ENCODE data around the gene ANKRD13A. TPM values are rescaled to one million over a fixed set of nuclear protein-coding genes. Genes with fewer than 3 reads are reported as not detected.
A peak's percentile ranks its signal among the peaks of the same experiment; 100 is the strongest.
"Not testable (repeated sequence)": the region's sequence is repeated elsewhere in the genome, so short reads cannot be mapped to it uniquely, and the experiment has no call there.

The ANKRD13A gene
- total and polyA plus RNA-seq, 7 experiments from 2014 or later, result 33.4 to 82.8 (median 65.6) TPM

GRCh38 chr12:110006115-110006514, 6.9 kb downstream of the ANKRD13A start:
- Mint-ChIP-seq H3K27me3 (no peaks in the 10 kb centered on the region), H3K4me1 (peaks cover 30 to 85% (median 68%) of the 10 kb centered on the region in 7 donors), H3K9me3 (peaks cover 0 to 7% (median 0%) of the 10 kb centered on the region in 11 donors), H3K27ac (peak overlapping the region in 3 of 9 donors; percentile 20 to 62 (median 43)), H3K36me3 (peaks cover 0 to 34% (median 3%) of the 10 kb centered on the region in 5 donors), H3K4me3 (peak overlapping the region in 1 of 10 donors; percentile 34)
- peaks cover 11 to 13% of the 10 kb centered on the region in 2 donors for H3K4me1 ChIP-seq (ENCODE audit: control insufficient read depth in 2 of 2, insufficient read depth in 2 of 2, low read length in 2 of 2)
- no peak overlapping the region for H3K4me3 ChIP-seq (ENCODE audit: low read length)
- intact Hi-C loops (cut with micrococcal nuclease), result no loop called here
- no peaks in the 10 kb centered on the region for H3K27me3 ChIP-seq (ENCODE audit: control insufficient read depth in 2 of 2, insufficient read depth in 2 of 2, low read length in 2 of 2)
- ATAC-seq (no peak), DNase-seq (no peak)
- H3K36me3 ChIP-seq (ENCODE audit: control insufficient read depth in 2 of 3, insufficient read depth in 3 of 3, low read length in 3 of 3), result no peaks in the 10 kb centered on the region
- CTCF ChIA-PET, result no interaction called here
- no peak overlapping the region for H3K27ac ChIP-seq (ENCODE audit: low read depth, low read length)
- POLR2A ChIA-PET, result no interaction called here
- H3K9me3 ChIP-seq (ENCODE audit: control insufficient read depth in 2 of 3, low read length in 3 of 3), result no peaks in the 10 kb centered on the region

DNA sequence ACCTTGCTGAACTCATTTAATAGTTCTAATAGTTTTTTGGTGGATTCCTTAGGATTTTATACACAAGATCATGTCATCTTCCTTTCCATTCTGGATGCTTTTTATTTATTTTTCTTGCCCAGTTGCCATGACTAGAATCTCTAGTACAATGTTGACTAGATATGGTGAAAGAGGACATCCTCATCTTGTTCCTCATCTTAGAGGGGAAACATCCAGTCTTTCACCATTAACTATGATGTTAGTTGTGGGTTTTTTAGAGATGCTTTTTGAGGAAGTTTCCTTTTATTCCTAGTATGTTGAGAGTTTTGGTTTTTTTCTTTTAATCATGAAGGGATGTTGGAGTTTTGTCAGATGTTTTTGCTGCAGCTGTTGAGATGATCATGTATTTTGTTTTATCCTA, 8.7 kb downstream of the ANKRD13A start:
- H3K27me3 Mint-ChIP-seq, result no peaks in the 10 kb centered on the region
- no peak for DNase-seq
- H3K4me1 Mint-ChIP-seq, result peaks cover 33 to 80% (median 74%) of the 10 kb centered on the region in 7 donors
- peak overlapping the region in 7 of 9 donors; percentile 0 to 76 (median 13) for H3K27ac Mint-ChIP-seq
- H3K36me3 Mint-ChIP-seq, result peaks cover 0 to 42% (median 7%) of the 10 kb centered on the region in 5 donors
- H3K4me3 ChIP-seq (ENCODE audit: low read length), result no peak overlapping the region
- H3K9me3 ChIP-seq (ENCODE audit: control insufficient read depth in 2 of 3, low read length in 3 of 3), result no peaks in the 10 kb centered on the region
- peaks cover 0 to 14% (median 0%) of the 10 kb centered on the region in 3 experiments for H3K36me3 ChIP-seq (ENCODE audit: control insufficient read depth in 2 of 3, insufficient read depth in 3 of 3, low read length in 3 of 3)
- POLR2A ChIA-PET, result no interaction called here
- no peak overlapping the region for H3K27ac ChIP-seq (ENCODE audit: low read depth, low read length)
- peaks cover 6 to 14% of the 10 kb centered on the region in 2 donors for H3K4me1 ChIP-seq (ENCODE audit: control insufficient read depth in 2 of 2, insufficient read depth in 2 of 2, low read length in 2 of 2)
- intact Hi-C loops (cut with micrococcal nuclease), result no loop called here
- CTCF ChIA-PET, result no interaction called here
- H3K4me3 Mint-ChIP-seq, result peak overlapping the region in 3 of 10 donors; percentile 7 to 34 (median 19)
- no peaks in the 10 kb centered on the region for H3K27me3 ChIP-seq (ENCODE audit: control insufficient read depth in 2 of 2, insufficient read depth in 2 of 2, low read length in 2 of 2)
- peak; percentile 47 for ATAC-seq
- H3K9me3 Mint-ChIP-seq, result peaks cover 0 to 7% (median 0%) of the 10 kb centered on the region in 11 donors

GRCh38 chr12:110008681-110009398, 9.6 kb downstream of the ANKRD13A start:
- H3K36me3 Mint-ChIP-seq, result peaks cover 0 to 37% (median 7%) of the 10 kb centered on the region in 5 donors
- H3K4me3 ChIP-seq (ENCODE audit: low read length); H3K9me3 Mint-ChIP-seq; H3K27ac ChIP-seq (ENCODE audit: low read depth, low read length); intact Hi-C loops (cut with micrococcal nuclease); ATAC-seq; POLR2A ChIA-PET; DNase-seq; H3K27me3 ChIP-seq (ENCODE audit: control insufficient read depth in 2 of 2, insufficient read depth in 2 of 2, low read length in 2 of 2); H3K4me3 Mint-ChIP-seq; H3K27me3 Mint-ChIP-seq; H3K9me3 ChIP-seq (ENCODE audit: control insufficient read depth in 2 of 3, low read length in 3 of 3); CTCF ChIA-PET: not testable (repeated sequence)
- H3K27ac Mint-ChIP-seq, result peak overlapping the region in 4 of 9 donors; percentile 47 to 86 (median 67)
- peaks cover 33 to 74% (median 64%) of the 10 kb centered on the region in 7 donors for H3K4me1 Mint-ChIP-seq
- peaks cover 0 to 22% (median 0%) of the 10 kb centered on the region in 3 experiments for H3K36me3 ChIP-seq (ENCODE audit: control insufficient read depth in 2 of 3, insufficient read depth in 3 of 3, low read length in 3 of 3)
- peaks cover 6 to 11% of the 10 kb centered on the region in 2 donors for H3K4me1 ChIP-seq (ENCODE audit: control insufficient read depth in 2 of 2, insufficient read depth in 2 of 2, low read length in 2 of 2)

DNA sequence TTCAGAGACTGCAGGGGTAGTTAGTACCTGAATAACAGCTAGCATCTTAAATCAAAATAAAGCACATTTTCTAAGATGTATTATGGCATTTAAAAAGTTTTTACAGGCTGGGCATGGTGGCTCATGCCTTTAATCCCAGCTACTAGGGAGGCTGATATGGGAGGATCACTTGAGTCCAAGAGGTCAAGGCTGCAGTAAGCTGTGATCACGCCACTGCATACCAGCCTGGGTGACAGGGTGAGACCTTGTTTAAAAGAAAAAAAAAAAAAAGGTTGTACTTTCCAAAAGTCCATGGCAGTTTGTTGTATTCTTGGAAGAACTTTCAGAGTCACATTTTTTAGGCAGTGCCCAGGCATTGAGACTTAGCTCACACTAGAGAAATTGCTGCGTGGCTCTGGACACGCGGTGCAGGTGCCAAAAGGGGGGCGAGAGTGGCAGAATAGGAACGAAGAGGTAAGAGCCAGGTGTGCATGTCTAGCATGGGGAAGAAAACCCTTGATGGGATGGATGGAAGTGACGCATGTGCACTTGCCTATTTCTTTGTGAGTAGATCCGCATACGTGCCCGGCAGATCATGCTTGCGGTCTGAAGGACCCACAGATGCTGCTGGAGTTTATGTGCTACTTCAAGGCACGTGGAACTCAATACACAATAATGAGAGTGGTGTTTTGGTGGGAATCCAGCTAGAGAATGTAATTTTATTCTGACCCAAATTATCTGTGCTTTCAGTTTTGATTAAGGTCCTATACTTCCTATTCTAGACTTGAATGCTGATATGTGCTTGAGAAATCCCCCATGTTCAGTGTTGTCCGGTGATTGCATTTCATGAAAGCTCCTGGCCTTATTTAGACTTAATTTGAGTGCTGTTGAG, 11.9 kb downstream of the ANKRD13A start:
- peak; percentile 51 for ATAC-seq
- Histone ChIP-seq H3K9me3 (ENCODE audit: control insufficient read depth in 2 of 3, low read length in 3 of 3) (no peaks in the 10 kb centered on the region), H3K4me1 (ENCODE audit: control insufficient read depth in 2 of 2, insufficient read depth in 2 of 2, low read length in 2 of 2) (peaks cover 12 to 19% of the 10 kb centered on the region in 2 donors), H3K27me3 (ENCODE audit: control insufficient read depth in 2 of 2, insufficient read depth in 2 of 2, low read length in 2 of 2) (no peaks in the 10 kb centered on the region), H3K4me3 (ENCODE audit: low read length) (no peak overlapping the region), H3K27ac (ENCODE audit: low read depth, low read length) (no peak overlapping the region), H3K36me3 (ENCODE audit: control insufficient read depth in 2 of 3, insufficient read depth in 3 of 3, low read length in 3 of 3) (peaks cover 0 to 30% (median 0%) of the 10 kb centered on the region in 3 experiments)
- ChIA-PET POLR2A (interaction anchor here (0.6 to 2.1 kb wide), 7 partner anchors 9 to 504 kb away, joined by 3 to 9 read pairs (median 4); partner anchors contain the start of gene ANKRD13A), CTCF (interaction anchor here (0.6 kb wide), 1 partner anchor 12 kb away, joined by 3 read pairs; no protein-coding TSS in a partner anchor)
- peak overlapping the region in 8 of 9 donors; percentile 37 to 90 (median 72) for H3K27ac Mint-ChIP-seq
- H3K27me3 Mint-ChIP-seq, result no peaks in the 10 kb centered on the region
- DNase-seq, result no peak
- peaks cover 0 to 39% (median 7%) of the 10 kb centered on the region in 5 donors for H3K36me3 Mint-ChIP-seq
- peaks cover 0 to 7% (median 0%) of the 10 kb centered on the region in 11 donors for H3K9me3 Mint-ChIP-seq
- H3K4me3 Mint-ChIP-seq, result peak overlapping the region in 1 of 10 donors; percentile 46
- intact Hi-C loops (cut with micrococcal nuclease), result no loop called here
- H3K4me1 Mint-ChIP-seq, result peaks cover 29 to 68% (median 57%) of the 10 kb centered on the region in 7 donors

- CTCF ChIA-PET, result interaction anchor here (0.6 kb wide), 1 partner anchor 372 kb away, joined by 4 read pairs; no protein-coding TSS in a partner anchor
- peak; percentile 53 for ATAC-seq
Observed at GRCh38 chr12:110012137-110012536, 12.9 kb downstream of the ANKRD13A start.

DNA sequence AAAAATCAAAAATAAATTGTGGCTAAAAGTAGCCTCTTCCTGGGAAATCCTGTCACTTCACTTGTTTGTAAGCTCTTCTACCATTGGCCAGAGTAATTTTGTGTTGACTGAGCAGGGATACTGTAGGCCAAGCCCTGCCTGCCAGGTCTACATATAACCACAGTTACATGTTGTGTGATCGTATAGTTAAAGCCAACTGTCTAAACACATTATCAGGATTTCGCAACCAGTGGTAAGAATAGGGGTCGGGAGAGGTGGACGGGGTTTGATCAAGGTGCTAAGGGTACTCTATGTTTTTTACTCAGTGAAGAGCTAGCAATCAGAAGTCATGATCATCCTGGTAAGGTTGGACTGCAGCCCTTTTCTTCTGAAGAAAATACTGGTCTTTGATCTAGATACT, 13.4 kb downstream of the ANKRD13A start:
- H3K4me1 Mint-ChIP-seq, result peaks cover 27 to 56% (median 46%) of the 10 kb centered on the region in 7 donors
- CTCF ChIA-PET, result interaction anchor here (0.6 kb wide), 1 partner anchor 372 kb away, joined by 4 read pairs; no protein-coding TSS in a partner anchor
- peaks cover 0 to 29% (median 7%) of the 10 kb centered on the region in 5 donors for H3K36me3 Mint-ChIP-seq
- peak overlapping the region; percentile 3 to 89 (median 64) for H3K27ac Mint-ChIP-seq
- no peak overlapping the region for H3K4me3 ChIP-seq (ENCODE audit: low read length)
- H3K9me3 Mint-ChIP-seq, result peaks cover 0 to 5% (median 0%) of the 10 kb centered on the region in 11 donors
- H3K36me3 ChIP-seq (ENCODE audit: control insufficient read depth in 2 of 3, insufficient read depth in 3 of 3, low read length in 3 of 3), result peaks cover 0 to 40% (median 0%) of the 10 kb centered on the region in 3 experiments
- no peaks in the 10 kb centered on the region for H3K27me3 Mint-ChIP-seq
- H3K27me3 ChIP-seq (ENCODE audit: control insufficient read depth in 2 of 2, insufficient read depth in 2 of 2, low read length in 2 of 2), result no peaks in the 10 kb centered on the region
- DNase-seq, result no peak
- H3K9me3 ChIP-seq (ENCODE audit: control insufficient read depth in 2 of 3, low read length in 3 of 3), result no peaks in the 10 kb centered on the region
- no peak for ATAC-seq
- no peak overlapping the region for H3K4me3 Mint-ChIP-seq
- peaks cover 12 to 19% of the 10 kb centered on the region in 2 donors for H3K4me1 ChIP-seq (ENCODE audit: control insufficient read depth in 2 of 2, insufficient read depth in 2 of 2, low read length in 2 of 2)
- POLR2A ChIA-PET, result interaction anchor here (2.1 kb wide), 1 partner anchor 13 kb away, joined by 9 read pairs; the partner anchor contains the start of gene ANKRD13A
- H3K27ac ChIP-seq (ENCODE audit: low read depth, low read length), result peak overlapping the region; percentile 26
- intact Hi-C loops (cut with micrococcal nuclease), result no loop called here

More at GRCh38 chr12:110012137-110012536, 12.9 kb downstream of the ANKRD13A start:
- Histone ChIP-seq H3K9me3 (ENCODE audit: control insufficient read depth in 2 of 3, low read length in 3 of 3) (no peaks in the 10 kb centered on the region), H3K36me3 (ENCODE audit: control insufficient read depth in 2 of 3, insufficient read depth in 3 of 3, low read length in 3 of 3) (peaks cover 0 to 35% (median 0%) of the 10 kb centered on the region in 3 experiments), H3K4me1 (ENCODE audit: control insufficient read depth in 2 of 2, insufficient read depth in 2 of 2, low read length in 2 of 2) (peaks cover 12 to 19% of the 10 kb centered on the region in 2 donors), H3K27me3 (ENCODE audit: control insufficient read depth in 2 of 2, insufficient read depth in 2 of 2, low read length in 2 of 2) (no peaks in the 10 kb centered on the region), H3K27ac (ENCODE audit: low read depth, low read length) (peak overlapping the region; percentile 36), H3K4me3 (ENCODE audit: low read length) (no peak overlapping the region)
- Mint-ChIP-seq H3K27me3 (no peaks in the 10 kb centered on the region), H3K9me3 (peaks cover 0 to 5% (median 0%) of the 10 kb centered on the region in 11 donors), H3K4me3 (no peak overlapping the region), H3K4me1 (peaks cover 27 to 59% (median 49%) of the 10 kb centered on the region in 7 donors), H3K27ac (peak overlapping the region; percentile 3 to 89 (median 64)), H3K36me3 (peaks cover 0 to 30% (median 7%) of the 10 kb centered on the region in 5 donors)
- intact Hi-C loops (cut with micrococcal nuclease), result no loop called here
- no peak for DNase-seq
- POLR2A ChIA-PET, result interaction anchor here (2.1 kb wide), 1 partner anchor 13 kb away, joined by 9 read pairs; the partner anchor contains the start of gene ANKRD13A
